DMS 273 (cell line): ENCODE results near the gene SMURF1.

ENCODE experiments used
- DNase-seq: peaks from one replicate; lab custom pipeline; 2025; ENCODE audit not compliant: unreplicated experiment; lab: John Stamatoyannopoulos, UW

The SMURF1 gene

GRCh38 chr7:99031496-99031895 is 112.4 kb downstream of the SMURF1 start:
- DNase-seq: no peak

GRCh38 chr7:99030951-99031350 is 113.0 kb downstream of the SMURF1 start:
- no peak for DNase-seq

- DNase-seq: no peak
These were observed 113.5 kb downstream of the SMURF1 start for GRCh38 chr7:99030457-99030856.

- no peak for DNase-seq
These were observed 114.2 kb downstream of the SMURF1 start for GRCh38 chr7:99029466-99030435.

GRCh38 chr7:99028261-99028973 is 115.5 kb downstream of the SMURF1 start:
- no peak for DNase-seq

GRCh38 chr7:99027841-99028240 is 116.1 kb downstream of the SMURF1 start:
- DNase-seq: no peak

- DNase-seq: no peak
These were observed 116.7 kb downstream of the SMURF1 start for GRCh38 chr7:99027241-99027640.

GRCh38 chr7:99024066-99024465 is 119.8 kb downstream of the SMURF1 start:
- no peak for DNase-seq

GRCh38 chr7:99021941-99022560 is 121.9 kb downstream of the SMURF1 start:
- no peak for DNase-seq

- no peak for DNase-seq
These were observed 123.5 kb downstream of the SMURF1 start for GRCh38 chr7:99020413-99020715.

- DNase-seq: no peak
These were observed 124.1 kb downstream of the SMURF1 start for GRCh38 chr7:99019523-99020412.

GRCh38 chr7:99016196-99016595 is 127.7 kb downstream of the SMURF1 start:
- no peak for DNase-seq

- DNase-seq: no peak
These were observed 129.6 kb downstream of the SMURF1 start for GRCh38 chr7:99014113-99014985.

GRCh38 chr7:99013266-99014112 is 130.4 kb downstream of the SMURF1 start:
- no peak for DNase-seq

- no peak for DNase-seq
These were observed 131.2 kb downstream of the SMURF1 start for GRCh38 chr7:99012722-99013121.

GRCh38 chr7:99011706-99012404 is 132.1 kb downstream of the SMURF1 start:
- DNase-seq: no peak

- no peak for DNase-seq
These were observed 132.6 kb downstream of the SMURF1 start for GRCh38 chr7:99011341-99011705.

- no peak for DNase-seq
These were observed 133.6 kb downstream of the SMURF1 start for GRCh38 chr7:99010281-99010680.
